ENCODE data around the gene IGLL1. TPM values are rescaled to one million over a fixed set of nuclear protein-coding genes. Genes with fewer than 3 reads are reported as not detected.

Gene IGLL1
- polyA plus RNA-seq, 1 of the 3 experiments (the other 2 are of a cell fraction), result not detected

DNA sequence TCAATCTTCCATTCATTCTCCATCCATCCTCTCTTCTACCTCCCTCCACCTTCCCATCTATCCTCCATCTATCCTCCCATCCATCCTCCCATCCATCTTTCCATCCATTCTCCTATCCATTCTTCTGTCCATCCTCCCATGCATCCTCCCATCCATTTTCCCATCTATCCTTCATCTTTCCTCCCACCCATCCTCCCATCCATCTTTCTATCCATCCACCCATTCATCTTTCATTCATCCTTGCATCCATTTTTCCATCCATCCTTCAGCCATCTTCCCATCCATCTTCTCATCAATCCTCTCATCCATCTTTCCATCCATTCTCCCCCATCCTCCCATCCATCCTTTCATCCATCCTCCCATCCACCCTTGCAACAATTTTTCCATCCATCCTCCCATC, 27.5 kb downstream of the IGLL1 start:
- no peaks in the 10 kb centered on the region for H3K36me3 ChIP-seq (replicated peaks in 1 of 2; ENCODE audit: control insufficient read depth in 1 of 2, insufficient read depth in 2 of 2, low read length in 1 of 2)
- no peak overlapping the region for H3K9ac ChIP-seq
- TF ChIP-seq SIN3A (IDR thresholded peaks at IDR 0.05; ENCODE audit: borderline replicate concordance, low read depth, low read length) (no peak), RAD21 (IDR thresholded peaks at IDR 0.05; ENCODE audit: low read length) (no peak), GABPA (IDR thresholded peaks at IDR 0.05; ENCODE audit: low read depth) (no peak), RXRA (IDR thresholded peaks at IDR 0.05; ENCODE audit: borderline replicate concordance, low read depth) (no peak), MXI1 (IDR thresholded peaks at IDR 0.05; ENCODE audit: low read depth, low read length) (no peak), JUND (IDR thresholded peaks at IDR 0.05) (no peak), TEAD4 (IDR thresholded peaks at IDR 0.05; ENCODE audit: borderline replicate concordance, insufficient read depth) (no peak), FOXM1 (IDR thresholded peaks at IDR 0.05; ENCODE audit: low read depth) (no peak), ZBTB33 (IDR thresholded peaks at IDR 0.05; ENCODE audit: borderline replicate concordance, low read depth) (no peak), NRF1 (IDR thresholded peaks at IDR 0.05; ENCODE audit: low read depth, low read length) (no peak)
- TF ChIP-seq, protein P1, sequence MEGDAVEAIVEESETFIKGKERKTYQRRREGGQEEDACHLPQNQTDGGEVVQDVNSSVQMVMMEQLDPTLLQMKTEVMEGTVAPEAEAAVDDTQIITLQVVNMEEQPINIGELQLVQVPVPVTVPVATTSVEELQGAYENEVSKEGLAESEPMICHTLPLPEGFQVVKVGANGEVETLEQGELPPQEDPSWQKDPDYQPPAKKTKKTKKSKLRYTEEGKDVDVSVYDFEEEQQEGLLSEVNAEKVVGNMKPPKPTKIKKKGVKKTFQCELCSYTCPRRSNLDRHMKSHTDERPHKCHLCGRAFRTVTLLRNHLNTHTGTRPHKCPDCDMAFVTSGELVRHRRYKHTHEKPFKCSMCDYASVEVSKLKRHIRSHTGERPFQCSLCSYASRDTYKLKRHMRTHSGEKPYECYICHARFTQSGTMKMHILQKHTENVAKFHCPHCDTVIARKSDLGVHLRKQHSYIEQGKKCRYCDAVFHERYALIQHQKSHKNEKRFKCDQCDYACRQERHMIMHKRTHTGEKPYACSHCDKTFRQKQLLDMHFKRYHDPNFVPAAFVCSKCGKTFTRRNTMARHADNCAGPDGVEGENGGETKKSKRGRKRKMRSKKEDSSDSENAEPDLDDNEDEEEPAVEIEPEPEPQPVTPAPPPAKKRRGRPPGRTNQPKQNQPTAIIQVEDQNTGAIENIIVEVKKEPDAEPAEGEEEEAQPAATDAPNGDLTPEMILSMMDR (IDR thresholded peaks at IDR 0.05), result no peak
- TF ChIP-seq, protein P2, sequence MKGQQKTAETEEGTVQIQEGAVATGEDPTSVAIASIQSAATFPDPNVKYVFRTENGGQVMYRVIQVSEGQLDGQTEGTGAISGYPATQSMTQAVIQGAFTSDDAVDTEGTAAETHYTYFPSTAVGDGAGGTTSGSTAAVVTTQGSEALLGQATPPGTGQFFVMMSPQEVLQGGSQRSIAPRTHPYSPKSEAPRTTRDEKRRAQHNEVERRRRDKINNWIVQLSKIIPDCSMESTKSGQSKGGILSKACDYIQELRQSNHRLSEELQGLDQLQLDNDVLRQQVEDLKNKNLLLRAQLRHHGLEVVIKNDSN (IDR thresholded peaks at IDR 0.05; ENCODE audit: borderline replicate concordance, low read depth), result no peak
- TF ChIP-seq, protein P3, sequence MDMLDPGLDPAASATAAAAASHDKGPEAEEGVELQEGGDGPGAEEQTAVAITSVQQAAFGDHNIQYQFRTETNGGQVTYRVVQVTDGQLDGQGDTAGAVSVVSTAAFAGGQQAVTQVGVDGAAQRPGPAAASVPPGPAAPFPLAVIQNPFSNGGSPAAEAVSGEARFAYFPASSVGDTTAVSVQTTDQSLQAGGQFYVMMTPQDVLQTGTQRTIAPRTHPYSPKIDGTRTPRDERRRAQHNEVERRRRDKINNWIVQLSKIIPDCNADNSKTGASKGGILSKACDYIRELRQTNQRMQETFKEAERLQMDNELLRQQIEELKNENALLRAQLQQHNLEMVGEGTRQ (IDR thresholded peaks at IDR 0.05; ENCODE audit: borderline replicate concordance, low read depth, low read length), result no peak
- H3K27ac ChIP-seq (ENCODE audit: low read depth in 2 of 2, low read length in 1 of 2), result no peak overlapping the region
- no peaks in the 10 kb centered on the region for H3F3A ChIP-seq (replicated peaks; ENCODE audit: insufficient read depth)
- H4K20me1 ChIP-seq (ENCODE audit: insufficient read depth), result no peaks in the 10 kb centered on the region
- ChIA-PET CTCF (no interaction called here), POLR2A (no interaction called here)
- H3K4me2 ChIP-seq, result no peak overlapping the region
- DNase-seq, result no peak
- no peaks in the 10 kb centered on the region for H3K27me3 ChIP-seq (ENCODE audit: insufficient read depth)
- H3K79me2 ChIP-seq (ENCODE audit: insufficient read depth), result no peaks in the 10 kb centered on the region
- H3K4me3 ChIP-seq (ENCODE audit: low read depth in 2 of 2, low read length in 1 of 2), result no peak overlapping the region
- H3K4me1 ChIP-seq (ENCODE audit: control insufficient read depth in 1 of 2, insufficient read depth in 2 of 2, low read depth in 1 of 2, low read length in 1 of 2), result no peaks in the 10 kb centered on the region
- no peaks in the 10 kb centered on the region for H3K9me2 ChIP-seq
- H2AFZ ChIP-seq (ENCODE audit: low read depth), result no peak overlapping the region
- no peaks in the 10 kb centered on the region for H3K9me3 ChIP-seq

DNA sequence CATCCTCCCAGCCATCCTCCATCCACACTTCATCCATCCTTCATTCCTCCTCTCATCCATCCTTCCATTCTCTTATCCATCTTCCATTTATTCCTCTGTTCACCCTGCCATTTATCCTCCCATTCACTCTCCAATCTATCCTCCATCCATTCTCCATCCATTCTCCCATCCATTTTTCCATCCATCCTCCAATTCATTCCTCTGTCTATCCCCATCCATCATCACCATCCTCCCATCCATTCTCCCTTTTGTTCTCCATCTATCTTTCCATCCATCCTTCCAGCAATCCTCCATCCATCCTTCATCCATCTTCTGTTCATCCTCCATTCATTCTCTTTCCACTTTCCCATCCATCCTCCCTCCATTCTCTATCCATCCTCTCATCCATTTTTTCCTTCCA, 28.7 kb downstream of the IGLL1 start:
- Histone ChIP-seq H3K9me2 (no peaks in the 10 kb centered on the region), H3K36me3 (replicated peaks in 1 of 2; ENCODE audit: control insufficient read depth in 1 of 2, insufficient read depth in 2 of 2, low read length in 1 of 2) (no peaks in the 10 kb centered on the region), H2AFZ (ENCODE audit: low read depth) (no peak overlapping the region), H3K9me3 (no peaks in the 10 kb centered on the region), H3K4me2 (no peak overlapping the region), H3K9ac (no peak overlapping the region), H3K4me1 (ENCODE audit: control insufficient read depth in 1 of 2, insufficient read depth in 2 of 2, low read depth in 1 of 2, low read length in 1 of 2) (no peaks in the 10 kb centered on the region), H3K79me2 (ENCODE audit: insufficient read depth) (no peaks in the 10 kb centered on the region), H3K27ac (ENCODE audit: low read depth in 2 of 2, low read length in 1 of 2) (no peak overlapping the region), H3K27me3 (ENCODE audit: insufficient read depth) (no peaks in the 10 kb centered on the region), H4K20me1 (ENCODE audit: insufficient read depth) (no peaks in the 10 kb centered on the region), H3F3A (replicated peaks; ENCODE audit: insufficient read depth) (no peaks in the 10 kb centered on the region), H3K4me3 (ENCODE audit: low read depth in 2 of 2, low read length in 1 of 2) (no peak overlapping the region)
- no peak for TF ChIP-seq FOXM1 (IDR thresholded peaks at IDR 0.05; ENCODE audit: low read depth)
- no peak for TF ChIP-seq NFIC (IDR thresholded peaks at IDR 0.05; ENCODE audit: borderline replicate concordance)
- TF ChIP-seq FOXJ3 (CRISPR knock-in tag; IDR thresholded peaks at IDR 0.05), result no peak
- no peak for TF ChIP-seq JUND (IDR thresholded peaks at IDR 0.05)
- TF ChIP-seq, protein P2 (IDR thresholded peaks at IDR 0.05; ENCODE audit: borderline replicate concordance, low read depth), result no peak
- no peak for TF ChIP-seq SMC3 (IDR thresholded peaks at IDR 0.05; ENCODE audit: low read depth, low read length)
- no peak for TF ChIP-seq GATA2 (CRISPR knock-in tag; IDR thresholded peaks at IDR 0.05)
- TF ChIP-seq YY1 (IDR thresholded peaks at IDR 0.05; ENCODE audit: low read depth), result no peak
- no peak for TF ChIP-seq SIN3A (IDR thresholded peaks at IDR 0.05; ENCODE audit: borderline replicate concordance, low read depth, low read length)
- no peak for TF ChIP-seq NRF1 (IDR thresholded peaks at IDR 0.05; ENCODE audit: low read depth, low read length)
- TF ChIP-seq TEAD4 (IDR thresholded peaks at IDR 0.05; ENCODE audit: borderline replicate concordance, insufficient read depth), result no peak
- TF ChIP-seq RFX5 (IDR thresholded peaks at IDR 0.05; ENCODE audit: low read length), result no peak
- TF ChIP-seq, protein P3 (IDR thresholded peaks at IDR 0.05; ENCODE audit: borderline replicate concordance, low read depth, low read length), result no peak
- no peak for DNase-seq
- CTCF ChIA-PET, result no interaction called here
- POLR2A ChIA-PET, result no interaction called here

Measured in SK-N-SH (cell line).